Memory B cell (primary cell): ENCODE results near the gene NPSR1.
"Not testable (repeated sequence)": the region's sequence is repeated elsewhere in the genome, so short reads cannot be mapped to it uniquely, and the experiment has no call there.

Experiments
- ATAC-seq: fragments of 150-1000 bp; cut with Tn5 transposase; 2 replicates; pipeline ENCODE4 v1.10.0; 2021; ENCODE audit warnings: low read depth, mild to moderate bottlenecking, moderate library complexity
- DNase-seq, 2 donors: peaks; one replicate each; pipeline ENCODE4 v3.0.0; 2022; ENCODE audit warnings: low spot score in 2 of 2
- H3K27ac Mint-ChIP-seq: one replicate; pipeline ENCODE4 v1.8.0; 2022; ENCODE audit warnings: mild to moderate bottlenecking, moderate library complexity, mixed read lengths
- H3K27me3 Mint-ChIP-seq: one replicate; pipeline ENCODE4 v1.8.0; 2022; ENCODE audit warnings: mixed read lengths
- H3K36me3 Mint-ChIP-seq: one replicate; pipeline ENCODE4 v1.8.0; 2022; ENCODE audit warnings: mild to moderate bottlenecking, mixed read lengths
- H3K4me1 Mint-ChIP-seq: one replicate; pipeline ENCODE4 v1.8.0; 2022; ENCODE audit warnings: mixed read lengths
- H3K4me3 Mint-ChIP-seq: one replicate; pipeline ENCODE4 v1.8.0; 2022; ENCODE audit warnings: mild to moderate bottlenecking, moderate library complexity, mixed read lengths
- H3K9me3 Mint-ChIP-seq: one replicate; pipeline ENCODE4 v1.8.0; 2022; ENCODE audit warnings: mixed read lengths

The NPSR1 gene

GRCh38 chr7:34842782-34843181 is 184.8 kb downstream of the NPSR1 start:
- ATAC-seq (no peak), DNase-seq (no peak)

GRCh38 chr7:34844406-34844805 is 186.4 kb downstream of the NPSR1 start:
- no peak overlapping the region for H3K27ac Mint-ChIP-seq
- H3K4me3 Mint-ChIP-seq: no peak overlapping the region
- H3K4me1 Mint-ChIP-seq: no peaks in the 10 kb centered on the region
- no peak for DNase-seq
- ATAC-seq: no peak
- H3K27me3 Mint-ChIP-seq: peaks cover 7% of the 10 kb centered on the region
- peaks cover 3% of the 10 kb centered on the region for H3K9me3 Mint-ChIP-seq
- no peaks in the 10 kb centered on the region for H3K36me3 Mint-ChIP-seq

More at GRCh38 chr7:34842782-34843181, 184.8 kb downstream of the NPSR1 start:
- Mint-ChIP-seq H3K27ac (no peak overlapping the region), H3K4me3 (no peak overlapping the region), H3K4me1 (no peaks in the 10 kb centered on the region), H3K9me3 (peaks cover 5% of the 10 kb centered on the region), H3K36me3 (no peaks in the 10 kb centered on the region), H3K27me3 (peaks cover 6% of the 10 kb centered on the region)

- Mint-ChIP-seq H3K9me3 (peaks cover 3% of the 10 kb centered on the region), H3K27me3 (peaks cover 7% of the 10 kb centered on the region), H3K27ac (no peak overlapping the region), H3K36me3 (no peaks in the 10 kb centered on the region), H3K4me1 (no peaks in the 10 kb centered on the region), H3K4me3 (no peak overlapping the region)
- DNase-seq (no peak), ATAC-seq (no peak)
Observed at GRCh38 chr7:34844936-34845665, 187.1 kb downstream of the NPSR1 start.

- Mint-ChIP-seq H3K4me1 (no peaks in the 10 kb centered on the region), H3K27ac (no peak overlapping the region), H3K27me3 (peaks cover 8% of the 10 kb centered on the region), H3K4me3 (no peak overlapping the region), H3K9me3 (peaks cover 3% of the 10 kb centered on the region), H3K36me3 (no peaks in the 10 kb centered on the region)
- DNase-seq (no peak), ATAC-seq (no peak)
Observed at GRCh38 chr7:34845666-34846361, 187.8 kb downstream of the NPSR1 start.

- Mint-ChIP-seq H3K27ac (no peak overlapping the region), H3K9me3 (peaks cover 3% of the 10 kb centered on the region), H3K27me3 (peaks cover 9% of the 10 kb centered on the region), H3K36me3 (no peaks in the 10 kb centered on the region), H3K4me3 (no peak overlapping the region), H3K4me1 (no peaks in the 10 kb centered on the region)
- no peak for ATAC-seq
- no peak for DNase-seq
Observed at GRCh38 chr7:34846976-34847375, 189.0 kb downstream of the NPSR1 start.

- Mint-ChIP-seq H3K4me3 (no peak overlapping the region), H3K9me3 (no peaks in the 10 kb centered on the region), H3K4me1 (no peaks in the 10 kb centered on the region), H3K36me3 (no peaks in the 10 kb centered on the region), H3K27ac (no peak overlapping the region), H3K27me3 (peaks cover 10% of the 10 kb centered on the region)
- ATAC-seq (no peak), DNase-seq (no peak)
Observed at GRCh38 chr7:34848670-34849069, 190.7 kb downstream of the NPSR1 start.

GRCh38 chr7:34849163-34849960 is 191.3 kb downstream of the NPSR1 start:
- ATAC-seq (no peak), DNase-seq (no peak)
- Mint-ChIP-seq H3K27ac (no peak overlapping the region), H3K4me1 (no peaks in the 10 kb centered on the region), H3K36me3 (no peaks in the 10 kb centered on the region), H3K27me3 (peaks cover 10% of the 10 kb centered on the region), H3K4me3 (no peak overlapping the region), H3K9me3 (no peaks in the 10 kb centered on the region)

- no peaks in the 10 kb centered on the region for H3K36me3 Mint-ChIP-seq
- DNase-seq (no peak), ATAC-seq (no peak)
Observed at GRCh38 chr7:34849986-34850385, 192.0 kb downstream of the NPSR1 start.

GRCh38 chr7:34850681-34851080 is 192.7 kb downstream of the NPSR1 start:
- Mint-ChIP-seq H3K27ac (no peak overlapping the region), H3K4me1 (no peaks in the 10 kb centered on the region), H3K36me3 (no peaks in the 10 kb centered on the region), H3K4me3 (no peak overlapping the region), H3K9me3 (no peaks in the 10 kb centered on the region), H3K27me3 (peaks cover 10% of the 10 kb centered on the region)
- DNase-seq (no peak), ATAC-seq (no peak)

More at GRCh38 chr7:34849986-34850385, 192.0 kb downstream of the NPSR1 start:
- Mint-ChIP-seq H3K4me1 (no peaks in the 10 kb centered on the region), H3K27ac (no peak overlapping the region), H3K27me3 (peaks cover 10% of the 10 kb centered on the region), H3K9me3 (no peaks in the 10 kb centered on the region), H3K4me3 (no peak overlapping the region)

- H3K27ac Mint-ChIP-seq: no peak overlapping the region
- no peaks in the 10 kb centered on the region for H3K4me1 Mint-ChIP-seq
- ATAC-seq (no peak), DNase-seq (no peak)
- no peaks in the 10 kb centered on the region for H3K36me3 Mint-ChIP-seq
- no peak overlapping the region for H3K4me3 Mint-ChIP-seq
- H3K27me3 Mint-ChIP-seq: peaks cover 10% of the 10 kb centered on the region
- H3K9me3 Mint-ChIP-seq: no peaks in the 10 kb centered on the region
Observed at GRCh38 chr7:34851431-34851830, 193.4 kb downstream of the NPSR1 start.

- DNase-seq, H3K27me3 Mint-ChIP-seq, H3K36me3 Mint-ChIP-seq, H3K4me1 Mint-ChIP-seq, H3K27ac Mint-ChIP-seq, ATAC-seq, H3K4me3 Mint-ChIP-seq, H3K9me3 Mint-ChIP-seq: not testable (repeated sequence)
Observed at GRCh38 chr7:34858444-34858843, 200.4 kb downstream of the NPSR1 start.

- not testable (repeated sequence) for H3K27me3 Mint-ChIP-seq, ATAC-seq, H3K27ac Mint-ChIP-seq, DNase-seq, H3K9me3 Mint-ChIP-seq, H3K4me1 Mint-ChIP-seq, H3K36me3 Mint-ChIP-seq, H3K4me3 Mint-ChIP-seq
Observed at GRCh38 chr7:34859281-34859680, 201.3 kb downstream of the NPSR1 start.

- H3K27ac Mint-ChIP-seq, H3K27me3 Mint-ChIP-seq, DNase-seq, ATAC-seq, H3K9me3 Mint-ChIP-seq, H3K4me3 Mint-ChIP-seq, H3K4me1 Mint-ChIP-seq, H3K36me3 Mint-ChIP-seq: not testable (repeated sequence)
Observed at GRCh38 chr7:34866222-34866621, 208.2 kb downstream of the NPSR1 start.

- not testable (repeated sequence) for H3K4me1 Mint-ChIP-seq, H3K36me3 Mint-ChIP-seq, H3K27me3 Mint-ChIP-seq, DNase-seq, ATAC-seq, H3K4me3 Mint-ChIP-seq, H3K27ac Mint-ChIP-seq, H3K9me3 Mint-ChIP-seq
Observed at GRCh38 chr7:34867341-34867740, 209.3 kb downstream of the NPSR1 start.
